Panc1 (cell line): ENCODE results near the gene ADCY4.

Source experiments
- REST ChIP-seq, 2 experiments: IDR thresholded peaks; 2 replicates each; pipeline ENCODE4 v1.6.1; 2011 to 2012; ENCODE audit warnings: low read depth in 2 of 2, control low read depth in 1 of 2, low read length in 1 of 2, mild to moderate bottlenecking in 1 of 2, moderate library complexity in 1 of 2; ENCODE audit not compliant: insufficient read depth in 1 of 2
- TF ChIP-seq, protein P1 (sequence below): fragments of 450-650 bp; IDR thresholded peaks from 2 replicates; pipeline ENCODE4 v1.5.1; 2017; ENCODE audit warnings: mild to moderate bottlenecking

GRCh38 chr14:24325041-24325530, 9.8 kb downstream of the ADCY4 start:
- TF ChIP-seq, protein P1, sequence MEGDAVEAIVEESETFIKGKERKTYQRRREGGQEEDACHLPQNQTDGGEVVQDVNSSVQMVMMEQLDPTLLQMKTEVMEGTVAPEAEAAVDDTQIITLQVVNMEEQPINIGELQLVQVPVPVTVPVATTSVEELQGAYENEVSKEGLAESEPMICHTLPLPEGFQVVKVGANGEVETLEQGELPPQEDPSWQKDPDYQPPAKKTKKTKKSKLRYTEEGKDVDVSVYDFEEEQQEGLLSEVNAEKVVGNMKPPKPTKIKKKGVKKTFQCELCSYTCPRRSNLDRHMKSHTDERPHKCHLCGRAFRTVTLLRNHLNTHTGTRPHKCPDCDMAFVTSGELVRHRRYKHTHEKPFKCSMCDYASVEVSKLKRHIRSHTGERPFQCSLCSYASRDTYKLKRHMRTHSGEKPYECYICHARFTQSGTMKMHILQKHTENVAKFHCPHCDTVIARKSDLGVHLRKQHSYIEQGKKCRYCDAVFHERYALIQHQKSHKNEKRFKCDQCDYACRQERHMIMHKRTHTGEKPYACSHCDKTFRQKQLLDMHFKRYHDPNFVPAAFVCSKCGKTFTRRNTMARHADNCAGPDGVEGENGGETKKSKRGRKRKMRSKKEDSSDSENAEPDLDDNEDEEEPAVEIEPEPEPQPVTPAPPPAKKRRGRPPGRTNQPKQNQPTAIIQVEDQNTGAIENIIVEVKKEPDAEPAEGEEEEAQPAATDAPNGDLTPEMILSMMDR, result no peak
- TF ChIP-seq REST (IDR thresholded peaks at IDR 0.05; ENCODE audit: insufficient read depth in 1 of 2, low read depth in 2 of 2, low read length in 1 of 2), result no peak
